MM.1S (cell line): ENCODE measurements around the gene SKAP2.
"Not testable (repeated sequence)": the region's sequence is repeated elsewhere in the genome, so short reads cannot be mapped to it uniquely, and the experiment has no call there.

ENCODE experiments used
- DNase-seq: peaks from one replicate; pipeline ENCODE4 v3.0.0-alpha.2; 2015
- H2AFZ ChIP-seq: fragments of 300-600 bp; sonication (generic); 2 replicates; pipeline ENCODE4 v1.6.0; 2016; ENCODE audit warnings: antibody characterized with exemption, low read length
- H3F3A ChIP-seq: fragments of 300-600 bp; sonication (generic); 2 replicates; pipeline ENCODE4 v1.6.1; 2016; ENCODE audit warnings: mild to moderate bottlenecking, antibody characterized with exemption, low read length, moderate library complexity, mixed read lengths; ENCODE audit not compliant: insufficient read depth
- H3K27ac ChIP-seq: fragments of 300-600 bp; sonication (generic); 2 replicates; pipeline ENCODE4 v1.5.1; 2016; ENCODE audit warnings: mild to moderate bottlenecking, low read length
- H3K27me3 ChIP-seq: fragments of 300-600 bp; sonication (generic); replicated peaks from 2 replicates; pipeline ENCODE4 v1.6.0; 2016; ENCODE audit warnings: low read length; ENCODE audit not compliant: insufficient read depth
- H3K36me3 ChIP-seq: fragments of 300-600 bp; sonication (generic); replicated peaks from 2 replicates; pipeline ENCODE4 v1.6.1; 2016; ENCODE audit warnings: mild to moderate bottlenecking, low read length, mixed read lengths; ENCODE audit not compliant: insufficient read depth
- H3K4me1 ChIP-seq: fragments of 300-600 bp; sonication (generic); 2 replicates; pipeline ENCODE4 v1.6.1; 2016; ENCODE audit warnings: low read length, mixed read lengths
- H3K4me2 ChIP-seq: fragments of 300-600 bp; sonication (generic); 2 replicates; pipeline ENCODE4 v1.6.0; 2016; ENCODE audit warnings: low read depth, low read length
- H3K4me3 ChIP-seq: fragments of 300-600 bp; sonication (generic); 2 replicates; pipeline ENCODE4 v1.5.1; 2016; ENCODE audit warnings: low read length, mixed read lengths
- H3K79me2 ChIP-seq: fragments of 300-600 bp; sonication (generic); 2 replicates; pipeline ENCODE4 v1.6.1; 2016; ENCODE audit warnings: mixed run types, low read length, mixed read lengths
- H3K9ac ChIP-seq: fragments of 300-600 bp; sonication (generic); 2 replicates; pipeline ENCODE4 v1.6.1; 2016; ENCODE audit warnings: low read length, mixed read lengths
- H3K9me2 ChIP-seq: fragments of 300-600 bp; sonication (generic); replicated peaks from 2 replicates; pipeline ENCODE4 v1.6.1; 2016; ENCODE audit warnings: mild to moderate bottlenecking, low read length, mixed read lengths; ENCODE audit not compliant: insufficient read depth
- H3K9me3 ChIP-seq: fragments of 300-600 bp; sonication (generic); replicated peaks from 2 replicates; pipeline ENCODE4 v1.6.1; 2016; ENCODE audit warnings: mild to moderate bottlenecking, low read length, mixed read lengths; ENCODE audit not compliant: insufficient read depth
- H4K20me1 ChIP-seq: fragments of 300-600 bp; sonication (generic); 2 replicates; pipeline ENCODE4 v1.6.1; 2016; ENCODE audit warnings: mild to moderate bottlenecking, low read length, moderate library complexity, mixed read lengths; ENCODE audit not compliant: insufficient read depth
- EZH2 ChIP-seq: fragments of 300-600 bp; sonication (generic); optimal IDR thresholded peaks from 2 replicates; pipeline ENCODE3; 2017; ENCODE audit warnings: low read depth, mild to moderate bottlenecking, antibody characterized with exemption, low read length, mixed read lengths
- EZH2phosphoT487 ChIP-seq: fragments of 300-600 bp; sonication (generic); IDR thresholded peaks from 2 replicates; pipeline ENCODE4 v1.6.1; 2018; ENCODE audit warnings: antibody characterized with exemption, low read length
- TF ChIP-seq, protein P1 (sequence below): fragments of 300-600 bp; sonication (generic); IDR thresholded peaks from 2 replicates; pipeline ENCODE4 v1.5.1; 2016; ENCODE audit warnings: antibody characterized with exemption, low read length, mixed read lengths

Gene SKAP2

DNA sequence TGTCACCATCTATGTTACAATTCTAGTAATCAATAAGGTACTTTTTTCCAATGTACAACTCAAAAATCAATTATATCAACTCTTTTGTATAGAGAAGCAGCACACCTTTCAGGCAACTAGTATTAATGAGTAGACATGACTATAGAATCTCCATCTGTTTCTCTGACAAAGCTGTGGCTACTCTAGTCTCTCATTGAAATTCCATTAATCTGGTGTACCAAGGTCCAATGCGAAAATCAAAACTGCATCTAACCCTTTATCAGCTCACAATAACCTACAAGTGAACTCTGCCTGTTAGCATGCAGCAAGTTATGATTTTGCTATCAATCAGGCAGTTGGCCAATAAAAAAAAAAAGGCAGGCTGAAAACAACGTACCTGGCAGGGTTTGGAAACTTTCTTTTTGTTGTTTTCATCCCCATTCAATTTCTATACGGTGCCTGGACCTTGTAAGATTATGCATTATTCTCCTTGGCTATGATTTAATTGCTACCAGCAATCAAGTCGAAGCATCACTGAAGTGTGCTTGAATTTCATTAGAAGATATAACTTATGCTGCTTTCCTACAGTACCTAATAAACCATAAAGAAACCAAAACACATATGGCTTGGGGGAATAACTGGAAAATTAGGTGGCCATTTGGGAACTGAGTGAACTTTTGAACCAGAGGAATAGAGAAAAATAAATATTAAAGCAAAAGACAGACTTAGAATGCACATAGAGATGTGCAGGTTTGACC is 23.2 kb downstream of the SKAP2 start:
- Histone ChIP-seq H3K4me3 (no peak overlapping the region), H3K36me3 (no peaks in the 10 kb centered on the region), H3F3A (0 out of 2 replicates have a peak, but pooled peaks cover 2% of the 10 kb centered on the region), H3K79me2 (no peaks in the 10 kb centered on the region), H3K4me1 (peaks cover 8% of the 10 kb centered on the region; the same call in 1 of the 2 replicates), H2AFZ (no peak overlapping the region), H4K20me1 (no peaks in the 10 kb centered on the region), H3K27me3 (no peaks in the 10 kb centered on the region), H3K4me2 (no peak overlapping the region), H3K9me3 (no peaks in the 10 kb centered on the region), H3K27ac (no peak overlapping the region), H3K9me2 (no peaks in the 10 kb centered on the region), H3K9ac (no peak overlapping the region)
- TF ChIP-seq EZH2 (no peak), EZH2phosphoT487 (no peak)
- TF ChIP-seq, protein P1, sequence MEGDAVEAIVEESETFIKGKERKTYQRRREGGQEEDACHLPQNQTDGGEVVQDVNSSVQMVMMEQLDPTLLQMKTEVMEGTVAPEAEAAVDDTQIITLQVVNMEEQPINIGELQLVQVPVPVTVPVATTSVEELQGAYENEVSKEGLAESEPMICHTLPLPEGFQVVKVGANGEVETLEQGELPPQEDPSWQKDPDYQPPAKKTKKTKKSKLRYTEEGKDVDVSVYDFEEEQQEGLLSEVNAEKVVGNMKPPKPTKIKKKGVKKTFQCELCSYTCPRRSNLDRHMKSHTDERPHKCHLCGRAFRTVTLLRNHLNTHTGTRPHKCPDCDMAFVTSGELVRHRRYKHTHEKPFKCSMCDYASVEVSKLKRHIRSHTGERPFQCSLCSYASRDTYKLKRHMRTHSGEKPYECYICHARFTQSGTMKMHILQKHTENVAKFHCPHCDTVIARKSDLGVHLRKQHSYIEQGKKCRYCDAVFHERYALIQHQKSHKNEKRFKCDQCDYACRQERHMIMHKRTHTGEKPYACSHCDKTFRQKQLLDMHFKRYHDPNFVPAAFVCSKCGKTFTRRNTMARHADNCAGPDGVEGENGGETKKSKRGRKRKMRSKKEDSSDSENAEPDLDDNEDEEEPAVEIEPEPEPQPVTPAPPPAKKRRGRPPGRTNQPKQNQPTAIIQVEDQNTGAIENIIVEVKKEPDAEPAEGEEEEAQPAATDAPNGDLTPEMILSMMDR, result no peak
- no peak for DNase-seq

DNA sequence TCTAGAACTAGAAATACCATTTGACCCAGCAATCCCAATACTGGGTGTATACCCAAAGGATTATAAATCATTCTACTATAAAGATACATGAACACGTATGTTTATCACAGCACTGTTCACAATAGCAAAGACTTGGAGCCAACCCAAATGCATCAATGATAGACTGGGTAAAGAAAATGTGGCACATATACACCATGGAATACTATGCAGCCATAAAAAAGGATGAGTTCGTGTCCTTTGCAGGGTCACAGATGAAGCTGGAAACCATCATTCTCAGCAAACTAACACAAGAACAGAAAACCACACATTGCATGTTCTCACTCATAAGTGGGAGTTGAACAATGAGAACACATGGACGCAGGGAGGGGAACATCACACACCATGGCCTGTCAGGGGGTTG is 27.6 kb downstream of the SKAP2 start:
- not testable (repeated sequence) for H3F3A ChIP-seq, H3K27ac ChIP-seq, H3K36me3 ChIP-seq, H3K79me2 ChIP-seq, H3K4me2 ChIP-seq, H4K20me1 ChIP-seq, H3K4me3 ChIP-seq, H3K9me3 ChIP-seq, DNase-seq, H2AFZ ChIP-seq, H3K27me3 ChIP-seq, H3K4me1 ChIP-seq, H3K9ac ChIP-seq, H3K9me2 ChIP-seq

DNA sequence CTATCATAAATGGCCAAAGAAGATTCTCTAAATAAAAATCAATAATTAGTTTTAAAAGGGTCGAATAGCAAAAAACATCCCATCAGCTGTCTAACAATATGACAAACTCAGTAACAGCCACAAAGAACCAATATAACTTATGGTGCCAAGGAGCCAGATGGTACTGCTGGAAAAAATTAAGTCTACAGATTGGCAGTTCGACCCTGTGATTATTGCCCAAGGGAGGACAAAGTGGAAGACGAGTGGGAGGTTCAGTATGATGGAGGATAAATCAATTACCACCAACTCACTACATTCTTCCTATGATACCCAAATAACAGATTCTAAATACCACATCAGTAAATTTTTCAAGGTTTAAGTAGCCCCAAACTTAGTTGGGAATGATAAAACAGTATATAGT is 49.0 kb downstream of the SKAP2 start:
- Histone ChIP-seq H2AFZ (no peak overlapping the region), H3K4me1 (no peaks in the 10 kb centered on the region), H3K9me2 (no peaks in the 10 kb centered on the region), H3K4me3 (no peak overlapping the region), H3K27me3 (no peaks in the 10 kb centered on the region), H3K4me2 (no peak overlapping the region), H3K79me2 (no peaks in the 10 kb centered on the region), H3F3A (no peaks in the 10 kb centered on the region), H4K20me1 (no peaks in the 10 kb centered on the region), H3K9ac (no peak overlapping the region), H3K9me3 (no peaks in the 10 kb centered on the region), H3K27ac (no peak overlapping the region), H3K36me3 (no peaks in the 10 kb centered on the region)
- TF ChIP-seq EZH2phosphoT487 (no peak), EZH2 (no peak)
- no peak for DNase-seq

DNA sequence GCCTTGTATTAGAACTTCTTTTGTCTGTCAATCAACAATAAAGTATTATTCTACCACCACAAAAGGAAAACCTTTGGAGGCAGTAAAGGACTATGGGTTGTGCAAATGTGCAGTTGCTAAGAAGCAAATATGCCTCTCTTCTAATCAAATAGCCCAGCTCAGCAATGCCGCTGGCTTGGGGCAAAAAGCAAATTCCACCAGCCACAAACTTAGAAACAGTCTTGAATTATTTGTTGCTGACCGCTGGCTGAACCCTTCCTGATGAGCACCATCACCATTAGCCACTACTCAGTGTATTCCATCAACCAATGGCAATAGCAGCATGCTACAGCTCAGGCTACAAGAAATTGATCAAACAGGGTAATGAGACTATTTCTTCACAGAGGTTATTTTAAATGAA is 51.0 kb downstream of the SKAP2 start:
- DNase-seq, result no peak
- Histone ChIP-seq H4K20me1 (no peaks in the 10 kb centered on the region), H3K9me3 (no peaks in the 10 kb centered on the region), H3F3A (no peaks in the 10 kb centered on the region), H3K4me1 (0 out of 2 replicates have a peak, but pooled peaks cover 3% of the 10 kb centered on the region), H2AFZ (no peak overlapping the region), H3K9me2 (no peaks in the 10 kb centered on the region), H3K27me3 (no peaks in the 10 kb centered on the region), H3K79me2 (no peaks in the 10 kb centered on the region), H3K4me2 (no peak overlapping the region), H3K27ac (no peak overlapping the region), H3K36me3 (no peaks in the 10 kb centered on the region), H3K9ac (no peak overlapping the region), H3K4me3 (no peak overlapping the region)
- TF ChIP-seq, protein P1, result no peak
- TF ChIP-seq EZH2phosphoT487 (no peak), EZH2 (no peak)
